Activated naive CD8-positive, alpha-beta T cell treated with anti-CD3 and anti-CD28 coated beads, Interleukin-2, amount 50 U/mL, for 24 hours (primary cell): ENCODE data around the gene ZNF74.

Experiments used
- ATAC-seq: fragments of 150-1000 bp; cut with Tn5 transposase; one replicate; pipeline ENCODE4 v1.10.0; 2021
- DNase-seq: peaks from one replicate; pipeline ENCODE4 v3.0.0; 2021
- H3K27ac Mint-ChIP-seq: one replicate; pipeline ENCODE4 v1.8.0; 2021; ENCODE audit warnings: mild to moderate bottlenecking, mixed read lengths
- H3K27me3 Mint-ChIP-seq: one replicate; pipeline ENCODE4 v1.8.0; 2021; ENCODE audit warnings: mixed read lengths
- H3K36me3 Mint-ChIP-seq: one replicate; pipeline ENCODE4 v1.8.0; 2021; ENCODE audit warnings: low read depth, mixed read lengths
- H3K4me1 Mint-ChIP-seq: one replicate; pipeline ENCODE4 v1.8.0; 2021; ENCODE audit warnings: mixed read lengths
- H3K4me3 Mint-ChIP-seq: one replicate; pipeline ENCODE4 v1.8.0; 2021; ENCODE audit warnings: mild to moderate bottlenecking, moderate library complexity, mixed read lengths
- H3K9me3 Mint-ChIP-seq: one replicate; pipeline ENCODE4 v1.8.0; 2021; ENCODE audit warnings: mixed read lengths

ZNF74 gene

GRCh38 chr22:20427104-20427944 lies 33.4 kb downstream of the ZNF74 start:
- peaks cover 20% of the 10 kb centered on the region for H3K4me1 Mint-ChIP-seq
- DNase-seq (no peak), ATAC-seq (no peak)
- no peaks in the 10 kb centered on the region for H3K36me3 Mint-ChIP-seq
- no peak overlapping the region for H3K4me3 Mint-ChIP-seq
- H3K27ac Mint-ChIP-seq: no peak overlapping the region
- H3K9me3 Mint-ChIP-seq: no peaks in the 10 kb centered on the region
- H3K27me3 Mint-ChIP-seq: peaks cover 37% of the 10 kb centered on the region

DNA sequence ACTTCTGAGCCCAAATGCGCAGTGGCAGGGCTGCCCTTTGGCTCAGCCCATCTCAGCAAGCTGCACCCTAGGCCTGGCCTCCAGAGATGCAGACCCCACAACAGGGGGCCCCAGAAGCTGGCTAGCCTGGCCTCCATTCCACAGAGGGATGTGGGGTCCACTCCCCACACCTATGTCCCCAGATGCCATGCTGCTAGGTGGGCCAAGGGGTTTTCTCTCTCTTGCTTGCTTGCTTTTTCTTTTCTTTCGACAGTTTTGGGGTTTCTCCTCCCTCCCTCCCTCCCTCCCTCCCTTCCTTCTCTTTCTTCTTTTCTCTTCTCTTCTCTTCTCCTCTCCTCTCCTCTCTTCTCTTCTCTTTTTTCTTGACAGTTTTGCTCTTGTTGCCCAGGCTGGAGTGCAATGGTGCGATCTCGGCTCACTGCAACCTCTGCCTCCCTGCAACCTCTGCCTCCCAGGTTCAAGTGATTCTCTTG lies 34.0 kb downstream of the ZNF74 start:
- ATAC-seq (no peak), DNase-seq (no peak)
- Mint-ChIP-seq H3K4me3 (no peak overlapping the region), H3K27me3 (peaks cover 44% of the 10 kb centered on the region), H3K36me3 (no peaks in the 10 kb centered on the region), H3K9me3 (no peaks in the 10 kb centered on the region), H3K4me1 (peaks cover 20% of the 10 kb centered on the region), H3K27ac (no peak overlapping the region)

GRCh38 chr22:20428496-20429253 lies 34.7 kb downstream of the ZNF74 start:
- Mint-ChIP-seq H3K36me3 (no peaks in the 10 kb centered on the region), H3K4me3 (peak overlapping the region; percentile 73), H3K27ac (no peak overlapping the region), H3K27me3 (peaks cover 43% of the 10 kb centered on the region), H3K4me1 (peaks cover 20% of the 10 kb centered on the region), H3K9me3 (no peaks in the 10 kb centered on the region)
- ATAC-seq (no peak), DNase-seq (no peak)

DNA sequence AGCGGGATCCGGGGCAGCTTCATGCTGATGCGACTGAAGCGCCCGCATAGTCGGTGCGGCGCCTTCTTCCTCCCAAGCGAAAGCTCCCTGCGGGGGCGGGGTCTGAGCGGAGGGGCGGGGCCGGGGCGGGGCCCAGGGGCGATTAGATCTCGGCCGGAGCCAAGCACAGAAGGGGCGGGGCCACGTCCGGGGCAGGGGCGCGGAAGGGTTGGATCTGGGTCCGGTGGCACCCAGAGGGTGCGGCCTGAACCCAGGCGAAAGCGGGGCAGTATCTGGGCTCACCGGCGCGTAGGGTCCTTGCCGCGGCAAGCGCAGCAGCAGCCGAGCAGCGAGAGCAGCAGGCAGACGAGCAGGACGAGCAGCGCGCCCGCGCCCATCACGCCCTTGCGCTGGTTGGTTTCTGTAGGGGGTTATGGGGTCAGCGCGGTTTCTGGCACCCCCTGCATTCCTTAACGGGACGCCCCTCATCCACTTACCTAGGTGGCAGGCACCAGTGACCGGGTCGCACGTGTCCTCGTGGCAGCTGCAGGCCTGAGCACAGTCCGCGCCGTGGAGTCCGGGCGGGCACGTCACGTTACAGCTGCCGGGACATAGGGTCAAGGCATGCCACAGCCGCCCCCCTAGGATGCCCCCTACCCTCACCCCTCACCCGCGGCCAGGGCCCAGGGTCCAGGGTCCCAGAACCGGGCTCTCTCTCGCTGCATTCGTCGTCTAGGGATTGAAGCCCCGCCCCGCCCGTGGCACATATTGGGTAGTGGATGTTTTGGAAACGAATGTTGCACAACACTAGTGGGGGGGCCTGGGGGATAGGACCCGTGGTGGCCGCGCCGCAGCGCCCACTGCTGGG lies 35.5 kb downstream of the ZNF74 start:
- Mint-ChIP-seq H3K4me3 (peak overlapping the region; percentile 73), H3K9me3 (no peaks in the 10 kb centered on the region), H3K4me1 (peaks cover 20% of the 10 kb centered on the region), H3K36me3 (no peaks in the 10 kb centered on the region), H3K27ac (no peak overlapping the region), H3K27me3 (peaks cover 50% of the 10 kb centered on the region)
- ATAC-seq (peak; percentile 39), DNase-seq (peak; percentile 77)

DNA sequence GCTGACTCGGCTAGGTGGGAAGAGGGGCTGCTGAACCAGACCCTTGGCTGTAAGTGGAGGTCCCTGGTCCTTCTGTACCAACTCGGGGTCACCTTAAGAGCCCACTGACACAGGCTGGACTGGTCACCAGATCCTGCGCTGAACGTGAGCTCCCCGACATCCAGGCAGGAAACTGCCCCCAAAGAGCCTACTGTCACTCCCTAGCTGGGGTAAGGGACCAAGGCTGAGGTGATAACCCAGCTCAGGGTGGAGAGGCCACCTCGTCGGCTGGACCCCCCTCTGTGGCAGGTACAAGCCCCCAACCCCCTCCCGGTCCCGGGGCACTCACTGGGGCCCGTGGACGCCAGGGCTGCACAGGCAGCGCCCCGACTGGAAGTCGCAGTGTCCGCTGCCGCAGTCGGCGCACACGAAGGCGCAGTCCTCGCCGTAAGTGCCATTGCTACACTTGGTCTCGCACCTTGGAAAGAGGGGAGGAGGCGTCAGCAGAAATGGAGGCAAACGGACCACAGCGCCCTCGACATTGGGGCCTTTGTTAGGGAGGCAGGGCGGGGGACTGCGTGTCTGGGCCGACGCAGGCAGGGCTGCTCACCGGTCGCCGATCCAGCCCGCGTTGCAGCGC lies 36.3 kb downstream of the ZNF74 start:
- peak; percentile 23 for ATAC-seq
- peaks cover 56% of the 10 kb centered on the region for H3K27me3 Mint-ChIP-seq

GRCh38 chr22:20430720-20431510 lies 37.0 kb downstream of the ZNF74 start:
- H3K4me1 Mint-ChIP-seq: peaks cover 20% of the 10 kb centered on the region

More for the DNA sequence above, 36.3 kb downstream of the ZNF74 start:
- peak overlapping the region; percentile 36 for H3K4me3 Mint-ChIP-seq
- H3K27ac Mint-ChIP-seq: no peak overlapping the region
- H3K9me3 Mint-ChIP-seq: no peaks in the 10 kb centered on the region
- no peaks in the 10 kb centered on the region for H3K36me3 Mint-ChIP-seq
- H3K4me1 Mint-ChIP-seq: peaks cover 19% of the 10 kb centered on the region
- no peak for DNase-seq

GRCh38 chr22:20431511-20432192 lies 37.7 kb downstream of the ZNF74 start:
- H3K27ac Mint-ChIP-seq: no peak overlapping the region
- no peaks in the 10 kb centered on the region for H3K36me3 Mint-ChIP-seq
- peaks cover 61% of the 10 kb centered on the region for H3K27me3 Mint-ChIP-seq
- ATAC-seq (no peak), DNase-seq (no peak)
- peaks cover 19% of the 10 kb centered on the region for H3K4me1 Mint-ChIP-seq
- H3K4me3 Mint-ChIP-seq: no peak overlapping the region
- no peaks in the 10 kb centered on the region for H3K9me3 Mint-ChIP-seq

More at GRCh38 chr22:20430720-20431510, 37.0 kb downstream of the ZNF74 start:
- peaks cover 63% of the 10 kb centered on the region for H3K27me3 Mint-ChIP-seq
- H3K9me3 Mint-ChIP-seq: no peaks in the 10 kb centered on the region
- peak; percentile 55 for DNase-seq
- H3K4me3 Mint-ChIP-seq: peak overlapping the region; percentile 36
- no peak overlapping the region for H3K27ac Mint-ChIP-seq
- ATAC-seq: peak; percentile 35
- no peaks in the 10 kb centered on the region for H3K36me3 Mint-ChIP-seq

GRCh38 chr22:20432244-20432686 lies 38.3 kb downstream of the ZNF74 start:
- no peak for DNase-seq
- peaks cover 26% of the 10 kb centered on the region for H3K4me1 Mint-ChIP-seq

GRCh38 chr22:20433191-20433590 lies 39.2 kb downstream of the ZNF74 start:
- Mint-ChIP-seq H3K9me3 (no peaks in the 10 kb centered on the region), H3K27ac (no peak overlapping the region), H3K4me3 (no peak overlapping the region), H3K4me1 (peaks cover 27% of the 10 kb centered on the region), H3K27me3 (peaks cover 58% of the 10 kb centered on the region), H3K36me3 (no peaks in the 10 kb centered on the region)
- no peak for DNase-seq
- ATAC-seq: no peak

More at GRCh38 chr22:20432244-20432686, 38.3 kb downstream of the ZNF74 start:
- H3K27me3 Mint-ChIP-seq: peaks cover 62% of the 10 kb centered on the region
- no peak overlapping the region for H3K27ac Mint-ChIP-seq
- H3K36me3 Mint-ChIP-seq: no peaks in the 10 kb centered on the region
- ATAC-seq: no peak
- no peak overlapping the region for H3K4me3 Mint-ChIP-seq
- H3K9me3 Mint-ChIP-seq: no peaks in the 10 kb centered on the region

DNA sequence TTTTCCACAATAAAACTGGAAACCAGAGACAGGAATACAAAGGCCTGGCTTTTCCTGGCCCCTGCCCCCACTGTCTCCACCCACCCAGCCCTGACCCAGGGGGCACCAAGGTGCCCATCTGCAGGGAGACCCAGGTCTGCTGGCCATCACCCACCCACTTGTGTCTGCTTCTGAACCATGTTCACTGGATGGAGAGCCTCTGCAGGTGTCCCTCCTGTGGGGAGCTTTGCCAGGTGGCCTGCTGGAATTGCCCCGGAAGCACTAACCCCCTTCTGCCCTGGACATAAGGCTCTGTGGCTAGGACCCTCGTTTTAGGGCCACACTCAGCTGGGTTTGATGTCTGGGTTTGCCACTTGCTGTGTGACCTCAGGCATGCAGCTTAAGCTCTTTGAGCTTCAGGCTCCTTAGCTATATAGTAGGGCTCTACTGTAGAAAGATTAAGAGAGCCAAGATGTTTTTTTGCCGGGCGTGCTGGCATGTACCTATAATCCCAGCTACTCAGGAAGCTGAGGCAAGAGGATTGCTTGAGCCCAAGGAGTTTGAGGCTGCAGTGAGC lies 39.8 kb downstream of the ZNF74 start:
- Mint-ChIP-seq H3K4me1 (peaks cover 26% of the 10 kb centered on the region), H3K27me3 (peaks cover 63% of the 10 kb centered on the region), H3K9me3 (no peaks in the 10 kb centered on the region), H3K4me3 (no peak overlapping the region), H3K27ac (no peak overlapping the region), H3K36me3 (no peaks in the 10 kb centered on the region)
- ATAC-seq (no peak), DNase-seq (no peak)

DNA sequence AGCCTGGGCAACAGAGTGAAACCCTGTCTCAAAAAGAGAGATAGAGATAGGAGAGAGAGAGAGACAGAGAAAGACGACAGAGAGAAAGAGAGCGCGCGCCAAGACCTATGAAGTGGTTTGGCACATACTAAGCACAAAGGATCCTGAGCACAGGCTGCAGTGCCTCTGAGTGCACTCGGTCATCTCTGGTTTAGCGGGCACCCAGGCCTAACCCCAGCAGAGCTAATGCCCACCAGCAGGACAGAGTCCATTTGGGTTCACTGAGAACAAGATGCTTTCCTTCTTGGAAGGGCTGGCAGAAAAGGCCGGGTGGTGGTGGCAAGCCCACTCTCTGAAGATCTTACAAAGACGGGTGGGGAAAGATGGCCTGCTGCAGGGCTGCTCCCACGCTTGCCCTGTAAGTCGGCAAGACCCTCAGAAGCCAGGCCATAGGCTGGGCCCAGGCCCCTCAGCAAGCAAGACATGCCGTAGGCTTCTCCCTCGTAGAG lies 40.4 kb downstream of the ZNF74 start:
- DNase-seq (no peak), ATAC-seq (no peak)
- Mint-ChIP-seq H3K27me3 (peaks cover 63% of the 10 kb centered on the region), H3K9me3 (no peaks in the 10 kb centered on the region), H3K36me3 (no peaks in the 10 kb centered on the region), H3K4me1 (peaks cover 20% of the 10 kb centered on the region), H3K27ac (no peak overlapping the region), H3K4me3 (no peak overlapping the region)

- ATAC-seq (no peak), DNase-seq (no peak)
- H3K9me3 Mint-ChIP-seq: no peaks in the 10 kb centered on the region
- no peak overlapping the region for H3K27ac Mint-ChIP-seq
- H3K4me3 Mint-ChIP-seq: no peak overlapping the region
- peaks cover 20% of the 10 kb centered on the region for H3K4me1 Mint-ChIP-seq
- peaks cover 63% of the 10 kb centered on the region for H3K27me3 Mint-ChIP-seq
- H3K36me3 Mint-ChIP-seq: no peaks in the 10 kb centered on the region
These were observed 40.8 kb downstream of the ZNF74 start for GRCh38 chr22:20434773-20435172.
